Inflammatory macrophage (primary cell): ENCODE data around the gene RNF217.
"Not testable (repeated sequence)": the region's sequence is repeated elsewhere in the genome, so short reads cannot be mapped to it uniquely, and the experiment has no call there.

Experiments
- DNase-seq, 2 donors: peaks; one replicate each; pipeline ENCODE4 v3.0.0-alpha.2; 2020 to 2022

The RNF217 gene

GRCh38 chr6:125066140-125066539 lies 103.9 kb downstream of the RNF217 start:
- no peak for DNase-seq

DNA sequence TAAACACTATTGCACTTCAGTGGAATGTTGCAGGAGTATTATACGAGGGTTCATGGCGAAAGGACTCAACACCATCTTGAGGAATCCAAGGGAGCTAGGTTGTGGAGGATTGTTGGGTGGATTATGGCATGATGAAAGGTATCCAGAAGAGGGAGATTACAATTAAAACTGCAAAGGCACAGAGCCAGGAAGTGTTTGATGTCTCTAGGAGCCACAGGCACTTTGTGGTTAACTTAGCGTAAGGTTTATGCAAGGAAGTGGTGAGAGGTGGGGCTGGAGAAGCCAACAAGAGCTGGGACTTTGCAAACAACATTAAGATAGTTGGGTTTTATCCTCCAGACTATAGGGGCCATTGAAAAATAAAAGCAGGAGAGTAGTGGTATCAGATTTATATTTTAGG lies 104.7 kb downstream of the RNF217 start:
- DNase-seq = peak in 1 of 2 donors; percentile 4

- DNase-seq = no peak
Observed at GRCh38 chr6:125067552-125067951, 105.3 kb downstream of the RNF217 start.

DNA sequence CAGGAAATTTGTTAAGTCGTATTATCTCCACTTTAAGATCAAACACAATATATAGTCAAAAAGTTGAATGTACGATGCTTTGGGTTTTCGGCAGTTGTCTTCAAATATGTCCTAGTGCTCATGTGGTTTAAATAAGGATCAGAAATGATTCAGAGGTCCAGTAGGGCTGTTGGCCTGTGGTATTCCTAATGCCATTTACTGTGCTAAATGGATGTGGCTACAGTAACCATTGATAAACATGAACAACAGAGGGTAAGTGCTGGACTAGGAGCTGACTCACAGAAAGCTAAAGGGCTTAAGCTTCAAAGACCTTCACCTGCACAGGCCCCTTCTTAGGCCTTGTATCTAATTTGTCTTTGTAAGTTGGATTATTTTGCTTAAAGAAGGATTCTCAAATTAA lies 110.8 kb downstream of the RNF217 start:
- no peak for DNase-seq

DNA sequence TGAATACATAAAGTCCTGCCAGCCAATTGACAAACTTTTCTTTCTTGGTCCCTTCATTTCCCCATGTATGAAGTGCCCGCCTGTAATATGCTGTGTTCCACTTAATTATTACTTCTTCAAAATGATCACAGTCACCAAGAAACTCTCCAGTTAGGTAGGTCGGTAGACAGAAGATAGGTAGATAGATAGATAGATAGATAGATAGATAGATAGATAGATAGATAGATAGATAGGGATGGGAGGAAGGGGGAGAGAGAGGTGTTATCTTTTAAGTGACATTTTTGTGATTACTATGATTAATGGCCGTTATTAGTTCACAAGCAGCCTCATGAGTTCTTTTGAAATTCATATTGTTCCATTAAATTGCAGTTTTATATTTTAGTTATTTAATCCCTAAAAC lies 111.9 kb downstream of the RNF217 start:
- no peak for DNase-seq

DNA sequence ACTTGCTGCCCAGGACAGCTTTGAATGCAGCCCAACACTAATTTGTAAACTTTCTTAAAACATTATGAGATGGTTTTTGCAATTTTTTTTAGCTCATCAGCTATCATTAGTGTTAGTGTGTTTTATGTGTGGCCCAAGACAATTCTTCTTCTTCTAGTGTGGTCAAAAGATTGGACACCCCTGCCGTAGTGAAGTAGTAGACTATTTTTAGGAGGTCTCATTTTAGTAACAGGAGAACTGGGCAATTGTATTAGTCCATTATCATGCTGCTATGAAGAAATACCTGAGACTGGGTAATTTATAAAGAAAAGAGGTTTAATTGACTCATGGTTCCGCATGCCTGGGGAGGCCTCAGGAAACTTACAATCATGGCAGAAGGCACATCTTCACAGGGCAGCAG lies 112.8 kb downstream of the RNF217 start:
- DNase-seq = not testable (repeated sequence)

- no peak for DNase-seq
Observed at GRCh38 chr6:125075741-125076481, 113.7 kb downstream of the RNF217 start.

DNA sequence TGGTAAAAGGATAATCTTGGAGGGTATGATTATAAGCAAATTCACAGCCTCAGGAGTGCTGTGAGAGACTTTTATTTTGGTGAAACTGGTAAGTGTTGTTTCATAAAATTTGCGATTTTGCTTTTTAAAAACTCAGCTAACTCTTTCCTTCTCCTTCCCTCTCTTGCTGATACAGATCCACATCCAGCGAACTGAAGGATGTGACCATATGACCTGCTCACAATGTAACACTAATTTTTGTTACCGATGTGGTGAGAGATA lies 114.2 kb downstream of the RNF217 start:
- no peak for DNase-seq

DNA sequence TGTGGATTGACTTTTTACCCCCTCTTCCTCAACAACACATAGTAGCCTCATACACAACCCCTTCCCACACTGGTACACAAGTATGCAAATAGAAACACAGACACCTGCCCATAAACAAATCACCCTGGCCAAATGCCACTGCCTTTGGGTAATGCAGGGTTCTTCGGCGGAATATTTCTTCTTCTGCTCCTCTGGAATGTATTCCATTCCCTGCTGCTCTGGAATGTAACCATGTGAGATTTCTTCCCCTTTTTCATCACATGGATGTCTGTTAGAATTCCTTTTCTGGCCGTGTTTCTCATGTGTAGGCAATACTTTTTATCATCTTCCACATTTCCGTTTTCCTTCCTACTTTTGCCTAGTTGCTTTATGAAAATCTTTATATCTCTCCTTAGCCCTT lies 115.2 kb downstream of the RNF217 start:
- DNase-seq = no peak

- DNase-seq = no peak
Observed at GRCh38 chr6:125078602-125079321, 116.5 kb downstream of the RNF217 start.

DNA sequence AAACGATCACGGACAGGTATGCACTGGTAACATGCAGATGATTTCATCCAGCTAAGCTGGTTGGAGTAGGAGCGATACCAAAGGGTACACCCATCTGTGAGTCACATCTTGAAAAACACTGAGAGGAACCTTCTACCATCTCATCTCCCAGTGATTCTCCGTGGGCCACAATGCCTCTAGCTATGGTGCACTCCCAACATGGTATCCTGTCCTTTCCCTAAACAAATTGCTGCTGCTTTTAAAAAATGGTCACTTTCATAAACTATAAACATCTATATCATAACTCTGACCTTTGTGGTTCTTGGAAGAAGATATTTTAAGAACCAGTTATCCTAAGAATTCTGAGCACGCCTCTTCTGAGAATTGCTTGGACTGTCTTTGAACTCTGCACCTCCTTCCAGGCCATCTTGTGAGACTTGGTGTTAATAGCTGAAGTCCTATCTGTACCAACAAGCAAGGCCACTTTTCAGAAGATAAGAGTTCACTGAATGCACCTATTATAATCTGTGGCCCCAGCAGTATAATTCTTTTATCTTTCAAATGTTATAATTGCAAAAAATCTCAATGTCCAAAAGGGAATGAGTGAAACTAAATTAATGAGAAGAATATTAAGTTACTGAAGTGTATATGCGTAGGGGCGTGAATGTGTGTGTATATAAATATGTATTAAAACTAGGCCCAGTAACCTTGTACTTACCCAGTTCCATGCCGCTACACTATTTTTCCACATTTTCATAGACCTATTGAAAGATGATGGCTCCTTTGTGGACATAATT lies 120.9 kb downstream of the RNF217 start:
- no peak for DNase-seq

GRCh38 chr6:125083684-125083990 lies 121.4 kb downstream of the RNF217 start:
- no peak for DNase-seq

- DNase-seq = no peak
Observed at GRCh38 chr6:125086716-125087115, 124.5 kb downstream of the RNF217 start.

DNA sequence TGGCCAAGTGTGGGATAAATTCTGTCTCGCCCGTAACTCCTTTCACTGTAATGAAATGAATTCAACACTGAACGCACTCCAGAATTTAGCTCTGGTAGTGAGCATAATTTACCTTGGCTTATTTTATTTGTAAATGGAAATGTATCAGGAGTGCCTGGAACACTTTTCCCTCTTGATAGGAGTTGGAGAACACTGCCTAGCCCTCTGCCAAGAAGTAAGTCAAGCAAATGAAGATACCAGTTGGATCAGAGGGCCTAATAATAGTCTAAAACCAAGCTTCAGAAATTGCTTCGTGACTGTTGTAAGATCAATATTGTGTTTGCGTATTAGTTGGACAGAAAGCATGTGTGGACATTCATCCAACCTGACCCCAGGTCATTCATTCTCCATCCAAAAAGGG lies 126.7 kb downstream of the RNF217 start:
- no peak for DNase-seq

DNA sequence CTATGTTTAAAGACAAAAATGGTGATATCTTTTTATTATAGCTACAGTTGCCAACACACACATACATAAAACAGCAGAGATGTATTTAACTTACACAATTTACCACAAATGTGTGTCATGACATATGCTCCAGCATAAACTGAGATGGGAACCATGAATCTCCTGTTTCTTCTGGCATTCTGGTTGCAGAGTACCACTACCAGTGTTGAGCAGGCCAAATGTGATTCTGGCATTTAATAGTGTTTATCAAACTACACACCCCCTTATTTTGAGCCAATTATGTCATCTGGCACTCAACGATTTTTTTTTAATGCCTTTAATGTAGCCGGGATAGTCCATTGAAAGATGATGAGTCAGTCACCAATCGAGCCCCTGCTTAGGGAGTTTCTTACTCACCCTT lies 132.3 kb downstream of the RNF217 start:
- DNase-seq = no peak

DNA sequence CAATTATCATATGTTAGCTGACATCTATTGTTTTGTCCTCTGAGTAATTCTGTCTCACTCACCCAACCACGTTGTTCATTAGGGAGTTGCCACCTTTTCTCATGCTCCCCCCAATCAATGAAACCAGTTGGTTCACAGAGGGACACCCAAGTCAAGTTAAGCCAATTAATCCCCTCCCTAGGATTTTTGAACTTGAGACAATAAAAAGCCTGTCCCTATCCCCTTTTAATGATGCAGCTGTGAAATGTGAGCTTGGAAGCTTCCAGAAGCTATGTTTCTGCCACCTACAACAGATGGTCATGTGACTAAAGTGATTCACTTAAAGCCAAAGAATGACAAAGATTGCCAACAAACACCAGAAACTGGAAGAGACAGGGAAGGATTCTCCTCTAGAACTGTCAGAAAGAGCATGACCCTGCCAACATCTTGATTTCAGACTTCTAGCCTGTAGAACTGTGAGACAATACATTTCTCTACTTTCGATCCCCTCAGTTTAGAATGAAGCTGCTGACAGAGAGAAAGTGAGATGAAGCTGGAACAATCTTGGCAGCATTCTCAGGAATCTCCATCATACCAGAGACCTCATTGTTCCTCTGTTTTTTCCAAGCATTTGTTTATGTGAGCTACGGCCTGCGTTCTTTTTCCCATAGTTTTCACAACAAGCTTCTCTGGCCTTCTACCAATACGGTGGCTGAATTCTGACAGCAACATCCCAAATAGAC lies 133.5 kb downstream of the RNF217 start:
- DNase-seq = no peak

DNA sequence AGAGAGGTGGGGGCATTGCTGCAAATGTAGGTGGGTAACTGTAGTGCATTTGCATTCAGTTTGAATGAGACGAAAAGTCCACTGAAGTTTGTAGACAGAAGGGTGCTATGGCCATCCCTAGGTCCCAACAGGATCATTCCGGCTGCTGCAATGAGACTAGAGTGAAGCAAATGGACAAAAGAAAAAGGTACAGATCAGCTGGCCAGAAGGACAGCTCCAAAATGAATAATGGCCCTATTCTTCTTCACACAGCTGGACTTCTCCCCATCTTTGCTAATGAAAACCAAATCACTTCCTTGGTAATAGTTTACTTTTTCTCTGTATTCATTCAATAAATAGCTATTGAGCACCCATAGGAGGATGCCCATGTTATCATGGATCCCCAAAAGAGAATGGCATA lies 134.9 kb downstream of the RNF217 start:
- DNase-seq = no peak

- DNase-seq = no peak
Observed at GRCh38 chr6:125098253-125098652, 136.0 kb downstream of the RNF217 start.

- peak; percentile 7 to 37 for DNase-seq
Observed at GRCh38 chr6:125099211-125100073, 137.2 kb downstream of the RNF217 start.

GRCh38 chr6:125100074-125100652 lies 137.9 kb downstream of the RNF217 start:
- DNase-seq = no peak

DNA sequence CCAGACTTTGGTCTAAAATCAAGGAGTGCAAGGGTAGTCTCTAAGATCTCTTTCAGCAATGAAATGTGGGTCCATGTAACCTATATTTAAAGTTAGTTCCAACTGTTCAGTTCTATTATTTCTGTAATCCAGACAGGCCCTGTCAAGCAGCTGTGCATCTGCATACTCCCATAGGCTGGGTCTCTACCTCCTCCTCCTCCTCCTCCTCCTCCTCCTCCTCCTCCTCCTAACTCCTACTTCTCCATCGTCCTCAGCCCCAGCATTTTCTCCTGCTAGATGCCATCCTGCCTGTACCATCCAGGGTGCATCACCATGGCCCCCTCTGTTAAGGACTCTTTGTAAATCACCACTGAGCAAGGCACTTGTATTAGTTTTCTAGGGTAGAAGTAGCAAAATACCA lies 138.9 kb downstream of the RNF217 start:
- no peak for DNase-seq

- DNase-seq = no peak
Observed at GRCh38 chr6:125101631-125102030, 139.4 kb downstream of the RNF217 start.
